HG02798 (cell line): ENCODE data around the gene SMYD3.

Source experiments
- ATAC-seq: cut with Tn5 transposase; IDR thresholded peaks from one replicate; pipeline ENCODE4 v1.9.1; 2021; ENCODE audit warnings: mild to moderate bottlenecking; ENCODE audit not compliant: unreplicated experiment, poor library complexity

SMYD3 gene

GRCh38 chr1:246476771-246477170 is 30.3 kb downstream of the SMYD3 start:
- ATAC-seq: no peak

GRCh38 chr1:246471688-246472087 is 35.4 kb downstream of the SMYD3 start:
- no peak for ATAC-seq

- ATAC-seq: no peak
These were observed 36.5 kb downstream of the SMYD3 start for GRCh38 chr1:246470585-246470984.

- ATAC-seq: no peak
These were observed 44.1 kb downstream of the SMYD3 start for GRCh38 chr1:246462986-246463385.

GRCh38 chr1:246460406-246460805 is 46.7 kb downstream of the SMYD3 start:
- ATAC-seq: no peak

- ATAC-seq: no peak
These were observed 47.9 kb downstream of the SMYD3 start for GRCh38 chr1:246459221-246459620.

- ATAC-seq: no peak
These were observed 51.6 kb downstream of the SMYD3 start for GRCh38 chr1:246455476-246455875.

GRCh38 chr1:246454655-246455054 is 52.4 kb downstream of the SMYD3 start:
- ATAC-seq: no peak

GRCh38 chr1:246450611-246451251 is 56.3 kb downstream of the SMYD3 start:
- peak; percentile 50 for ATAC-seq

- no peak for ATAC-seq
These were observed 58.7 kb downstream of the SMYD3 start for GRCh38 chr1:246448373-246448772.

- no peak for ATAC-seq
These were observed 59.6 kb downstream of the SMYD3 start for GRCh38 chr1:246447501-246447900.

GRCh38 chr1:246445503-246445902 is 61.6 kb downstream of the SMYD3 start:
- ATAC-seq: no peak

- ATAC-seq: no peak
These were observed 62.5 kb downstream of the SMYD3 start for GRCh38 chr1:246444617-246445016.

GRCh38 chr1:246437961-246438360 is 69.1 kb downstream of the SMYD3 start:
- ATAC-seq: no peak

GRCh38 chr1:246435421-246436041 is 71.5 kb downstream of the SMYD3 start:
- no peak for ATAC-seq

- no peak for ATAC-seq
These were observed 72.7 kb downstream of the SMYD3 start for GRCh38 chr1:246434335-246434734.

- peak; percentile 44 for ATAC-seq
These were observed 78.4 kb downstream of the SMYD3 start for GRCh38 chr1:246428542-246429308.

GRCh38 chr1:246427611-246428010 is 79.5 kb downstream of the SMYD3 start:
- no peak for ATAC-seq

- no peak for ATAC-seq
These were observed 81.2 kb downstream of the SMYD3 start for GRCh38 chr1:246425895-246426294.

GRCh38 chr1:246425139-246425794 is 81.8 kb downstream of the SMYD3 start:
- no peak for ATAC-seq

GRCh38 chr1:246420300-246420699 is 86.8 kb downstream of the SMYD3 start:
- ATAC-seq: no peak
